ENCODE results near the gene OCA2.

The OCA2 gene

DNA sequence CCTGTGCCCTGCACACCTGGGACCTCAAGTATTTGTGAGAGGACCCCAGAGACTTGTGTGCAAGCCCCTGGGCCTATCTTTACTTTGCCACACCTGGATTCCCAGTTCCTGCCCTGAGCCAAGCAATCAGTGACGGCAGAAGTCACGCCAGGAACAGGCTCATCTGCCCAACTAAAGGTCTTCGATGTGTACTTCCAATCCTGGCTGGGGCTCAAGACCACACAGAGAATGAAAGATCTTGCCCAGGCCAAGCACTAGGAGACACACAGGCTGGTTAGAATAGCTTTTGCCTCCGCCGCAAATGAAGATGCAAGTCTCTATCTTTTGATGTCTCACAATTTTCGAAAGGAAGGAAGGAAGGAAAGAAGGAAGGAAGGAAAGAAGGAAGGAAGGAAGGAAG lies 228.8 kb downstream of the OCA2 start:
- TF ChIP-seq TCF12 (IDR thresholded peaks at IDR 0.05; ENCODE audit: low read depth) (no peak), ZBTB7A (IDR thresholded peaks at IDR 0.05; ENCODE audit: low read depth) (no peak), CEBPB (IDR thresholded peaks at IDR 0.05) (no peak), EGR1 (IDR thresholded peaks at IDR 0.05) (no peak), YY1 (IDR thresholded peaks at IDR 0.05; ENCODE audit: low read depth) (no peak), RAD21 (IDR thresholded peaks at IDR 0.05; ENCODE audit: low read depth) (no peak)

GRCh38 chr15:27869697-27870281 lies 229.3 kb downstream of the OCA2 start:
- TF ChIP-seq MAX (IDR thresholded peaks at IDR 0.05) = no peak
- TF ChIP-seq CEBPB (IDR thresholded peaks at IDR 0.05) = no peak
- TF ChIP-seq EP300 (IDR thresholded peaks at IDR 0.05; ENCODE audit: borderline replicate concordance) = no peak
- TF ChIP-seq ZBTB7A (IDR thresholded peaks at IDR 0.05; ENCODE audit: low read depth) = no peak
- no peak for TF ChIP-seq EGR1 (IDR thresholded peaks at IDR 0.05)

- TF ChIP-seq FOXM1 (IDR thresholded peaks at IDR 0.05; ENCODE audit: borderline replicate concordance, low read depth) (no peak), EP300 (IDR thresholded peaks at IDR 0.05; ENCODE audit: borderline replicate concordance) (no peak), REST (IDR thresholded peaks at IDR 0.05; ENCODE audit: low read depth) (no peak), ZBTB7A (IDR thresholded peaks at IDR 0.05; ENCODE audit: low read depth) (no peak), TEAD4 (IDR thresholded peaks at IDR 0.05) (no peak), RAD21 (IDR thresholded peaks at IDR 0.05; ENCODE audit: low read depth) (no peak), USF1 (IDR thresholded peaks at IDR 0.05) (no peak), MAX (IDR thresholded peaks at IDR 0.05) (no peak), CEBPB (IDR thresholded peaks at IDR 0.05) (no peak), CREB1 (IDR thresholded peaks at IDR 0.05; ENCODE audit: low read depth) (no peak)
Measured at GRCh38 chr15:27868828-27869404, 230.2 kb downstream of the OCA2 start.

DNA sequence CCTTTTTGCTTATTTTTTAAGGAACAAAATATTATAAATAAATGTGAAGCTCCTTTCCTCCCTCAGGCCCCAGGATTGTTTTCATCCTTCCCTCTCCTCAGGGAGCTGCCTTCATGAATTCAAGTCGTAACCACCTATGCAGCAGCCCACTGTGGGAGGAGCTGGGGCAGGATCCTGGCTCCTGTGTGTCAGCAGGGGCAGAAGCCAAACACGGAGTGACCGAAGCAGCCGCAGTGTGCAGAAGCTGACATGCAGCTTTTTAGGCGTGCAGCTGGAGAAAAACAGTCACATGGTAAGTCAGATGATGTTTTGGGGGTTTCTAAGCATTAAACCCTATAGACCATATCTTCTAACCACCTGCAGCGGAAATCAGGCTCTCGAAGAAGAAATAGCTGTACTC lies 231.3 kb downstream of the OCA2 start:
- no peak for TF ChIP-seq FOXM1 (IDR thresholded peaks at IDR 0.05; ENCODE audit: borderline replicate concordance, low read depth)
- TF ChIP-seq USF1 (IDR thresholded peaks at IDR 0.05) = no peak
- TF ChIP-seq CREB1 (IDR thresholded peaks at IDR 0.05; ENCODE audit: low read depth) = no peak
- no peak for TF ChIP-seq TEAD4 (IDR thresholded peaks at IDR 0.05)
- no peak for TF ChIP-seq CEBPB (IDR thresholded peaks at IDR 0.05)
- TF ChIP-seq REST (IDR thresholded peaks at IDR 0.05; ENCODE audit: low read depth) = no peak
- TF ChIP-seq EGR1 (IDR thresholded peaks at IDR 0.05) = no peak
- TF ChIP-seq NFIC (IDR thresholded peaks at IDR 0.05) = no peak
- no peak for TF ChIP-seq EP300 (IDR thresholded peaks at IDR 0.05; ENCODE audit: borderline replicate concordance)
- TF ChIP-seq MAX (IDR thresholded peaks at IDR 0.05) = no peak
- TF ChIP-seq TAF1 (IDR thresholded peaks at IDR 0.05; ENCODE audit: low read depth) = no peak
- no peak for TF ChIP-seq RAD21 (IDR thresholded peaks at IDR 0.05; ENCODE audit: low read depth)
- TF ChIP-seq YY1 (IDR thresholded peaks at IDR 0.05; ENCODE audit: low read depth) = no peak

DNA sequence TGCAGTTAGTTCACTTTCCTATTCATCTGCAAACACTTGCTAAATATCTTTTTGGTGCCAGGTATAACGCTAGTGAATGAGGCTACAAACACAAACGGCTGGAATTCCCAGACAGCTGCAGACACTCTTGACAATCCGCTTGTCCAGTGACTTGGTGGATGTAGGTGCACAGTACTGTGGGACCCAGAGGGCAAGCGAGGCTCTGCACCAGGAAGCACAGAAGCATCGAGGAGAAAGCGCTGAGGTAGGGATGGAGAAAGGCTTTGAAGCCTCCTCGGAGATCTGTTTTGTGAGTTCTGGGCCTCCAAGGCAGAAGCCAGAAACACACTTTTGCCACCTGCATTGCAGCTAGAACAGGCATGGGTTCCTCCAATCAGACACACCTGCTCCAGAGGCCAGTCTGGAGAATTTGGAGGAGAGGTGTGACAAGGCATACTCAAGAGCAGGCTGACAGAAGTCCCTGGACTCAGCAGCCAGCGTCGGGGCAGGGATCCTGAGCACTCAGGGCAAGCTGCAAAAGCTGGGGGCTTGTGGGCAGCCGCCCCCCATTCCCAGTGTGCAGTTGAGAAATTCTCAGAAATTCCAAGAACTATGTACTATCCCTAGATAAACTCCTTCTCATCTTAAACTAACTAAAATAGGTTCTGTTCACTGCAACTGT lies 232.5 kb downstream of the OCA2 start:
- no peak for TF ChIP-seq YY1 (IDR thresholded peaks at IDR 0.05; ENCODE audit: low read depth)
- no peak for TF ChIP-seq RAD21 (IDR thresholded peaks at IDR 0.05; ENCODE audit: low read depth)
- no peak for TF ChIP-seq REST (IDR thresholded peaks at IDR 0.05; ENCODE audit: low read depth)
- no peak for TF ChIP-seq MAX (IDR thresholded peaks at IDR 0.05)
- no peak for TF ChIP-seq TEAD4 (IDR thresholded peaks at IDR 0.05)
- TF ChIP-seq ZBTB7A (IDR thresholded peaks at IDR 0.05; ENCODE audit: low read depth) = no peak
- TF ChIP-seq TCF12 (IDR thresholded peaks at IDR 0.05; ENCODE audit: low read depth) = no peak
- no peak for TF ChIP-seq FOXM1 (IDR thresholded peaks at IDR 0.05; ENCODE audit: borderline replicate concordance, low read depth)
- TF ChIP-seq TAF1 (IDR thresholded peaks at IDR 0.05; ENCODE audit: low read depth) = no peak
- no peak for TF ChIP-seq CEBPB (IDR thresholded peaks at IDR 0.05)
- TF ChIP-seq EP300 (IDR thresholded peaks at IDR 0.05; ENCODE audit: borderline replicate concordance) = no peak
- TF ChIP-seq CREB1 (IDR thresholded peaks at IDR 0.05; ENCODE audit: low read depth) = no peak
- TF ChIP-seq EGR1 (IDR thresholded peaks at IDR 0.05) = no peak
- no peak for TF ChIP-seq NFIC (IDR thresholded peaks at IDR 0.05)
- no peak for TF ChIP-seq USF1 (IDR thresholded peaks at IDR 0.05)
